ENCODE data around the gene MYO7B. TPM values are rescaled to one million over a fixed set of nuclear protein-coding genes. Genes with fewer than 3 reads are reported as not detected.

MYO7B gene
- total and polyA plus RNA-seq, 7 donors = 0.28 to 0.61 (median 0.49) TPM

DNA sequence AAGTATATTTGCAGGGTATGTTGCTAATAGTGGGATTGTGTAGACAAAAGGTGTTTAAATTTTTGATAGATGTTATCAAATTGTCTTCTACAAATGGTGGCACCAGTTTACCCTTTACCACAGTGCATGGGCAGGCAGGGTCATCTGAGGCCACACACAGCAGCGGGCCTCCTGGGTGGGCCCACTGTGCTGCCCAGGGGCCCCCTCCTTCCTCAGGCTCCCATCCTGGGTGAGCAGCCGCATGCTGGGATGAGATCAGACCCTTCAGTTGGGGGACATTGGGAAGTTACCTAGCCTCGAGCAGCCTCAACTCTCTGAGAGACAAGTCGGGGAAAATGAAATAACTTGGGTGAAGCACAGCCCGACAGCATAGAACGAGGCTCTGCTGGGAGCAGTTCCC, 9.7 kb downstream of the MYO7B start:
- no peaks in the 10 kb centered on the region for H3K9me3 ChIP-seq
- no peak overlapping the region for H3K4me3 ChIP-seq
- DNase-seq (no peak), ATAC-seq (no peak)
- TF ChIP-seq, protein P1, sequence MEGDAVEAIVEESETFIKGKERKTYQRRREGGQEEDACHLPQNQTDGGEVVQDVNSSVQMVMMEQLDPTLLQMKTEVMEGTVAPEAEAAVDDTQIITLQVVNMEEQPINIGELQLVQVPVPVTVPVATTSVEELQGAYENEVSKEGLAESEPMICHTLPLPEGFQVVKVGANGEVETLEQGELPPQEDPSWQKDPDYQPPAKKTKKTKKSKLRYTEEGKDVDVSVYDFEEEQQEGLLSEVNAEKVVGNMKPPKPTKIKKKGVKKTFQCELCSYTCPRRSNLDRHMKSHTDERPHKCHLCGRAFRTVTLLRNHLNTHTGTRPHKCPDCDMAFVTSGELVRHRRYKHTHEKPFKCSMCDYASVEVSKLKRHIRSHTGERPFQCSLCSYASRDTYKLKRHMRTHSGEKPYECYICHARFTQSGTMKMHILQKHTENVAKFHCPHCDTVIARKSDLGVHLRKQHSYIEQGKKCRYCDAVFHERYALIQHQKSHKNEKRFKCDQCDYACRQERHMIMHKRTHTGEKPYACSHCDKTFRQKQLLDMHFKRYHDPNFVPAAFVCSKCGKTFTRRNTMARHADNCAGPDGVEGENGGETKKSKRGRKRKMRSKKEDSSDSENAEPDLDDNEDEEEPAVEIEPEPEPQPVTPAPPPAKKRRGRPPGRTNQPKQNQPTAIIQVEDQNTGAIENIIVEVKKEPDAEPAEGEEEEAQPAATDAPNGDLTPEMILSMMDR (IDR thresholded peaks at IDR 0.05) = no peak
- no peaks in the 10 kb centered on the region for H3K27me3 ChIP-seq (ENCODE audit: insufficient read depth in 3 of 3, low read length in 2 of 3)
- WGBS, 3 donors = 65 to 67% (median 66%) methylated on average over 6 of the region's 6 CpGs
- H3K27ac ChIP-seq = no peak overlapping the region
- no peaks in the 10 kb centered on the region for H3K4me1 ChIP-seq
- intact Hi-C loops (cut with DNase I) = no loop called here
- no peaks in the 10 kb centered on the region for H3K36me3 ChIP-seq (ENCODE audit: insufficient read depth in 1 of 2, low read depth in 1 of 2)

DNA sequence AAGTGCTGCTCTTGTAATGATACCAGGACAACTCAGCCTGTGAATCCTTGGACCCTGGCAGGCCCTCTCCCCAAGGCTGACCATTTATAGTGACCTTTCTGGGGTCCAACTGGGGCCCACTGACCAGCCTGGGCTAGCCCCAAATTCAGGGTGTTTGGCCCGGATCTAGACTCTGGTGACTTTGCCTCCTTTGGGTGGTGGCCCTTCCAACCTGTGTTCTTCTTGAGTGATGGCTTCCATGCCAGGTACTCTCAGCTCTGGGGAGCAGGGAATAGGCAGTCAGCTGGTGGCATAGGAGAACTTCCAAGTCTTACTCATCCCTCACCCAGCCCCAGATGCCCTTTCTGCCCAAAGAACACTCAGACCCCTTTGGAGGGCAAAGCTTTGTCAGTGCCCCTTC, 10.3 kb downstream of the MYO7B start:
- 91 to 100% (median 98%) methylated on average over 1 of the region's 1 CpG for WGBS, 3 donors
- DNase-seq = no peak

DNA sequence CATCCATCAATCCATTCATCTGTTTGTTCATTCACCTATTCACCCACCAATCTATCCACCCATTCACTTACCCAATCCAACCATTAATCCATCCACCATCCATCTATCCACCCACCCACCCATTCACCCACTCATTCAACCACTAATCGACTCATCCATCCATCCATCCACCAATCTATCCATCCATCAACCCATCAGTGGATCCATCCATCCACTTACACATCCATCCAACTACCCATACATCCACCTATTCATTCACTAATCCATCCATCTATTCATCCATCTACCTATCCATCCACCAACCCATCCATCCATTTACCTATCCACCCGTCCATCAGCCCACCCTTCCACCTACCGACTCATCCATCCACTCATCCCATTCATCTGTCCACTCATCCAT, 11.3 kb downstream of the MYO7B start:
- Histone ChIP-seq H3K27me3 (ENCODE audit: insufficient read depth in 3 of 3, low read length in 2 of 3) (no peaks in the 10 kb centered on the region), H3K4me3 (no peak overlapping the region), H3K36me3 (ENCODE audit: insufficient read depth in 1 of 2, low read depth in 1 of 2) (no peaks in the 10 kb centered on the region), H3K27ac (no peak overlapping the region), H3K4me1 (no peaks in the 10 kb centered on the region), H3K9me3 (no peaks in the 10 kb centered on the region)
- intact Hi-C loops (cut with DNase I) = no loop called here
- TF ChIP-seq, protein P1 (IDR thresholded peaks at IDR 0.05) = no peak
- DNase-seq (no peak), ATAC-seq (no peak)
- WGBS, 3 donors = 75 to 82% (median 80%) methylated on average over 3 of the region's 3 CpGs

More for the DNA sequence above, 10.3 kb downstream of the MYO7B start:
- intact Hi-C loops (cut with DNase I) = no loop called here
- ATAC-seq = no peak
- Histone ChIP-seq H3K27me3 (ENCODE audit: insufficient read depth in 3 of 3, low read length in 2 of 3) (no peaks in the 10 kb centered on the region), H3K9me3 (no peaks in the 10 kb centered on the region), H3K4me1 (no peaks in the 10 kb centered on the region), H3K4me3 (no peak overlapping the region), H3K36me3 (ENCODE audit: insufficient read depth in 1 of 2, low read depth in 1 of 2) (no peaks in the 10 kb centered on the region), H3K27ac (no peak overlapping the region)
- TF ChIP-seq, protein P1 (IDR thresholded peaks at IDR 0.05) = no peak

DNA sequence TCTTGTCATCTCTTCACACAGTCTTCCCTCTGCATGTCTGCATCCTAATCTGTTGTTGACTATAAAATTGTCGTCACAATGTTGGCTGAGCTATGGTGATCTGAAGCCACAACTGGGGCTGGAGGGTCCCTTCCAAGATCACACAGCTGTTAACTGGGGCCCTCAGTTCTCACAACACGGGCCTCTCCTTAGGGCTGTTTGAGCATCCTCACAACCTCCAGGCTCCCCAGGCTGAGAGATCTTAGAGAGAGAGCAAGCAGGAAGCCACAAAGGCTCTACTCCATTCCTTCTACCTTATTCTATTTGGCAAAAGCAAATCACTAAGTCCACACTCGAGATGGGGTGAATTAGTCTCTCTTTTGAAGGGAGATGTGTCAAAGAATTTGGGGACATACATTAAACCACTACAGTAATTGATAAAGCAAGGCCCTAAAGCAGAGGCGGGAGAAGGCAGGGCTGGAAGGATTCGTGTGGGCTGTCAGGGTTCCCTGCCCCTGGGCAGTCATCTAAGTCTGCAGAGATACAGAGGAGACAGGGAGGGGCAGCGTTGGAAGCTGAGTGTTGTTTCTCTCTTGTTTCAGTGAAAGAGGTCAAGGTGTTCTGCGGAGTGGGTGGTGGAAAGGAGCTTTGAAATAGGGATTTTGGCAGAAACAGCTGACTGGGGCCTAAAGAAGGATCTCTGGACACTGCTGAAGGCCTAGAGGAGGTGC, 15.9 kb downstream of the MYO7B start:
- Histone ChIP-seq H3K9me3 (no peaks in the 10 kb centered on the region), H3K27ac (no peak overlapping the region), H3K4me1 (no peaks in the 10 kb centered on the region), H3K4me3 (no peak overlapping the region), H3K27me3 (ENCODE audit: insufficient read depth in 3 of 3, low read length in 2 of 3) (no peaks in the 10 kb centered on the region), H3K36me3 (ENCODE audit: insufficient read depth in 1 of 2, low read depth in 1 of 2) (no peaks in the 10 kb centered on the region)
- 72 to 75% (median 75%) methylated on average over 7 of the region's 7 CpGs for WGBS, 3 donors
- ATAC-seq = no peak
- intact Hi-C loops (cut with DNase I) = no loop called here
- DNase-seq = no peak
- TF ChIP-seq, protein P1 (IDR thresholded peaks at IDR 0.05) = no peak

DNA sequence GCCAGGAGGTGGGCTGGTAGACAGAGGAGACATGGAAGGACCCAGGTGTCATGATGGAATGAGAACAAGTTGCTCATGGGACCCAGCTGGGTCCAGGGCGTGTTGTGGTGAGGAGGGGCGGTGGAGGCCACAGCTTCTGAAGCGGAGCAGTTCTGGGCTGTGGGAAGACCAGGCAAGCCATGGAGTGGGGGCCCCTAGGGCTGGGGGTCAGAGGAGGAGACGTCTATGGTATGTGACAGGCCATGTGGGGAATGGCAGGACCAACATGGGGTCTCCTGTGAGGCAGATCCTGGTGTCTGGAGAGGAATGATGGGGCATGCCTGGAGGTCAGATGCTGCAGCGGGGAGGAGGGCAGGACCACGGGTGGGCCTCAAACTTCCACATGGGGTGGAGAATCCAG, 16.9 kb downstream of the MYO7B start:
- WGBS, 3 donors = 80 to 83% (median 83%) methylated on average over 6 of the region's 6 CpGs
- TF ChIP-seq, protein P1 (IDR thresholded peaks at IDR 0.05) = no peak
- no peak for DNase-seq
- no peaks in the 10 kb centered on the region for H3K36me3 ChIP-seq (ENCODE audit: insufficient read depth in 1 of 2, low read depth in 1 of 2)
- no peaks in the 10 kb centered on the region for H3K4me1 ChIP-seq
- no peaks in the 10 kb centered on the region for H3K27me3 ChIP-seq (ENCODE audit: insufficient read depth in 3 of 3, low read length in 2 of 3)
- no peak for ATAC-seq
- intact Hi-C loops (cut with DNase I) = no loop called here
- H3K4me3 ChIP-seq = no peak overlapping the region
- no peaks in the 10 kb centered on the region for H3K9me3 ChIP-seq
- H3K27ac ChIP-seq = no peak overlapping the region

All from psoas muscle (tissue), 8 donors.